Trophoblast cell (in vitro differentiated cells and primary cell): ENCODE data around the gene PPP2R5D.
"Not testable (repeated sequence)": the region's sequence is repeated elsewhere in the genome, so short reads cannot be mapped to it uniquely, and the experiment has no call there.

Experiments used
- DNase-seq, 2 donors: peaks; one replicate each; pipeline ENCODE4 v3.0.0-alpha.2; 2016
- H2AFZ ChIP-seq: 2 replicates; pipeline ENCODE4 v1.6.1; 2013; ENCODE audit warnings: low read length, moderate library complexity, mild to moderate bottlenecking; ENCODE audit not compliant: insufficient read depth, poor library complexity
- H2AK5ac ChIP-seq: 2 replicates; pipeline ENCODE4 v1.6.1; 2013; ENCODE audit warnings: mild to moderate bottlenecking, low read length
- H2BK120ac ChIP-seq: 2 replicates; pipeline ENCODE4 v1.6.1; 2013; ENCODE audit warnings: low read length, mild to moderate bottlenecking, moderate library complexity; ENCODE audit not compliant: insufficient read depth, poor library complexity
- H2BK12ac ChIP-seq: 2 replicates; pipeline ENCODE4 v1.6.1; 2013; ENCODE audit warnings: mild to moderate bottlenecking, low read length, moderate library complexity
- H2BK5ac ChIP-seq: 2 replicates; pipeline ENCODE4 v1.6.1; 2013; ENCODE audit warnings: low read length, low read depth, moderate library complexity, mild to moderate bottlenecking; ENCODE audit not compliant: poor library complexity
- H3K14ac ChIP-seq: 2 replicates; pipeline ENCODE4 v1.6.1; 2013; ENCODE audit warnings: mild to moderate bottlenecking, low read length
- H3K18ac ChIP-seq: 2 replicates; pipeline ENCODE4 v1.6.1; 2013; ENCODE audit warnings: mild to moderate bottlenecking, low read length
- H3K23ac ChIP-seq: 2 replicates; pipeline ENCODE4 v1.6.1; 2013; ENCODE audit warnings: low read length
- H3K27ac ChIP-seq: 2 replicates; pipeline ENCODE4 v1.5.1; 2013; ENCODE audit warnings: low read depth, mild to moderate bottlenecking, inconsistent platforms, low read length, moderate library complexity
- H3K27me3 ChIP-seq: 2 replicates; pipeline ENCODE4 v1.6.1; 2013; ENCODE audit warnings: inconsistent platforms, mild to moderate bottlenecking, low read length, moderate library complexity; ENCODE audit not compliant: insufficient read depth
- H3K36me3 ChIP-seq, 2 experiments: 1 replicate in 1 of 2; 2 replicates in 1 of 2; pipeline ENCODE4 v1.6.1; 2013; ENCODE audit warnings: low read length in 2 of 2, mild to moderate bottlenecking in 2 of 2, moderate library complexity in 1 of 2; ENCODE audit not compliant: insufficient read depth in 2 of 2, control insufficient read depth in 1 of 2
- H3K4ac ChIP-seq: 2 replicates; pipeline ENCODE4 v1.6.1; 2013; ENCODE audit warnings: low read depth, mild to moderate bottlenecking, low read length, moderate library complexity
- H3K4me1 ChIP-seq, 2 experiments: 1 replicate in 1 of 2; 2 replicates in 1 of 2; pipeline ENCODE4 v1.6.1; 2013; ENCODE audit warnings: low read length in 2 of 2, mild to moderate bottlenecking in 2 of 2, moderate library complexity in 1 of 2; ENCODE audit not compliant: insufficient read depth in 2 of 2, control insufficient read depth in 1 of 2
- H3K4me2 ChIP-seq: 2 replicates; pipeline ENCODE4 v1.6.1; 2013; ENCODE audit warnings: inconsistent platforms, mild to moderate bottlenecking, low read length, moderate library complexity
- H3K4me3 ChIP-seq: 2 replicates; pipeline ENCODE4 v1.5.1; 2013; ENCODE audit warnings: mild to moderate bottlenecking, low read depth, low read length, inconsistent platforms
- H3K79me1 ChIP-seq: one replicate; pipeline ENCODE4 v1.6.1; 2013; ENCODE audit warnings: low read length
- H3K79me2 ChIP-seq: 2 replicates; pipeline ENCODE4 v1.6.1; 2013; ENCODE audit warnings: low read length, mild to moderate bottlenecking; ENCODE audit not compliant: control insufficient read depth, insufficient read depth, poor library complexity
- H3K9ac ChIP-seq: 2 replicates; pipeline ENCODE4 v1.6.1; 2013; ENCODE audit warnings: mild to moderate bottlenecking, low read length
- H3K9me3 ChIP-seq: 2 replicates; pipeline ENCODE4 v1.6.1; 2013; ENCODE audit warnings: low read depth, mild to moderate bottlenecking, control low read depth, inconsistent platforms, low read length; ENCODE audit not compliant: insufficient read depth
- H4K12ac ChIP-seq: 2 replicates; pipeline ENCODE4 v1.6.1; 2013; ENCODE audit warnings: low read depth, mild to moderate bottlenecking, low read length, moderate library complexity
- H4K8ac ChIP-seq: 2 replicates; pipeline ENCODE4 v1.6.1; 2013; ENCODE audit warnings: low read depth, mild to moderate bottlenecking, low read length, moderate library complexity
- H4K91ac ChIP-seq: one replicate; pipeline ENCODE4 v1.6.1; 2013; ENCODE audit warnings: low read depth, mild to moderate bottlenecking, low read length, moderate library complexity
- WGBS: extraction: QIAGEN DNeasy Blood & Tissue Kit; methylation state at CpG from one replicate; pipeline ENCODE4 v1.1.7; 2013; ENCODE audit warnings: missing lambda C conversion rate; ENCODE audit not compliant: insufficient read length, insufficient coverage; ENCODE audit errors: extremely low coverage; 5-methylcytosine and 5-hydroxymethylcytosine counted together

The PPP2R5D gene

DNA sequence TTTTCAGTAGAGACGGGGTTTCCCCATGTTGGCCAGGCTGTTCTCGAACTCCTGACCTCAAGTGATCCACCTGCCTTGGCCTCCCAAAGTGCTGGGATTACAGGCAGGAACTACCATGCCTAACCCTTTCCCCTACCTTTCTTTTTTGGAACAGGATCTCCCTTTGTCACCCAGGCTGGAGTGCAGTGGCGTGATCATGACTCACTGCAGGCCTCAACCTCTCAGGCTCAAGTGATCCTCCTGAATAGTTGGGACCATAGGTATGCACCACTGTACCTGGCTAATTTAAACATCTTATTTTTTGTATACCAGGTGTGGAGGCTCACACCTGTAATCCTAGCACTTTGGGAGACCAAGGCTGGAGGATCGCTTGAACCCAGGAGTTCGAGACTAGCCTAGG is 43.0 kb upstream of the PPP2R5D start:
- not testable (repeated sequence) for H3K27me3 ChIP-seq, H3K79me1 ChIP-seq, H2BK12ac ChIP-seq, H3K27ac ChIP-seq, H2BK5ac ChIP-seq, DNase-seq, H3K4me1 ChIP-seq, H3K4me3 ChIP-seq, H3K14ac ChIP-seq, H2AFZ ChIP-seq, H3K4ac ChIP-seq, H3K9ac ChIP-seq, H4K8ac ChIP-seq, H3K23ac ChIP-seq, H2BK120ac ChIP-seq, H3K4me2 ChIP-seq, H3K79me2 ChIP-seq, H2AK5ac ChIP-seq, H3K18ac ChIP-seq, H3K9me3 ChIP-seq, H4K91ac ChIP-seq, H4K12ac ChIP-seq
- WGBS: no CpG with 5 or more reads among the region's 5 CpGs
- H3K36me3 ChIP-seq: peaks cover 31 to 35% of the 10 kb centered on the region in 2 experiments

DNA sequence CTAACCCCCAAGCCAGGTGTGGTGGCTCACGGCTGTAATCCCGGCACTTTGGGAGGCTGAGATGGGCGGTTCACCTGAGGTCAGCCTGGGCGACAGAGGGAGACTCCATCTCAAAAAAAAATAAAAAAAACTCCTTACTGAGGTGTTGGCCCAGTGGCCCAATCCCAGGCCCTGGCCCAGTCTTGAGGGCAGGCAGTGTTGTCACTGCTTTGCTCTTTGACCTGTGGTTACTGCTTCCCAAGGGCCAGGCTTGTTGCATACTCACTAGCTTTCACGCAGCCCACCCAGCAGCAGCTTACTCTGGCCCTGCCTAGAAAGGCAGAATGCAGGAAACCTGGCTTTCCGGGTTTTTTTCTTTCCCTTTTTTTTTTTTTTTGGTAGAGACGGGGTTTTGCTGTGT is 41.9 kb upstream of the PPP2R5D start:
- Histone ChIP-seq H2AK5ac (no peak overlapping the region), H3K79me2 (no peaks in the 10 kb centered on the region), H3K23ac (no peak overlapping the region), H3K4ac (no peak overlapping the region), H3K27ac (no peak overlapping the region), H2BK5ac (no peak overlapping the region), H3K4me2 (no peak overlapping the region), H3K9ac (no peak overlapping the region), H3K18ac (no peak overlapping the region), H3K14ac (no peak overlapping the region), H3K36me3 (peaks cover 25 to 26% of the 10 kb centered on the region in 2 experiments), H3K4me3 (no peak overlapping the region), H2BK12ac (no peak overlapping the region), H2AFZ (no peak overlapping the region), H4K12ac (no peak overlapping the region), H4K8ac (no peak overlapping the region), H3K79me1 (no peaks in the 10 kb centered on the region), H3K9me3 (no peaks in the 10 kb centered on the region), H3K4me1 (no peaks in the 10 kb centered on the region), H3K27me3 (no peaks in the 10 kb centered on the region), H4K91ac (no peak overlapping the region), H2BK120ac (no peak overlapping the region)
- no CpG with 5 or more reads among the region's 7 CpGs for WGBS
- no peak for DNase-seq

DNA sequence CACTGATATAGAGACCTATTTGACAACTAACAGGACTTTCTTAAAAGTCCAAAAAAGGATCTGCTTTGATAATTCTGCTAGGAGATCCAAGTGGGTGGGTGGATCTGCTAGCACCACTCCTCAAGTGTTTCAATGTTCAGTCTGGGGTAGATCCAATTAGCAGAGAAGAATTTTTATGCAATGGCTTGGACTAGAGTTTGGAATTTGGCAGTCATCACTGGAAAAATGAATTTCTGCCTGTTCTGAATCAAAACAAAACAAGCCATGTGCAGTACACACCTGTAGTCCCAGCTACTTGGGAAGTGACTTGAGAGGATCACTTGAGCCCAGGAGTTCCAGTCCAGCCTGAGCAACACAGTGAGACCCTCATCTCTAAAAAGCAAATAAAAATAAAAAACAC is 36.4 kb upstream of the PPP2R5D start:
- Histone ChIP-seq H3K14ac (no peak overlapping the region), H3K4me1 (no peaks in the 10 kb centered on the region)

DNA sequence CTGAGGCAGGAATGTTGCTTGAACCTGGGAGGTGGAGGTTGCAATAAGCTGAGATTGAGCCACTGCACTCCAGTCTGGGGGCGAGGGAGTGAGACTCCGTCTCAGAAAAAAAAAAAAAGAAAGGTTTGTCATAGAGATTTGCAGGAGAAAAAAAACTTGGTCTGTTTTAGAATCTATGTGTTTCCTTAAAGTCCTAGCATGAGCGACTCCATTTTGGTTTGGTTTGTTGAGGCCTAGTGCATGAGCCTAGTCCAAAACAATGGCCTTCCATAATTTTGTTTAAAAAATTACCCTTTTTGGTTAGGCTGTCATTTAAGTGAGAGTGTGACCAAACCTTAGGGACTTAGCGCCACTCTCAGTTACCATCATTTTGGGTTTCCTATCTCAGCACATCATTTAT is 32.0 kb upstream of the PPP2R5D start:
- no peak overlapping the region for H3K14ac ChIP-seq
- no peaks in the 10 kb centered on the region for H3K79me1 ChIP-seq
- no peak overlapping the region for H4K8ac ChIP-seq
- no peak overlapping the region for H3K4ac ChIP-seq
- H3K9me3 ChIP-seq: no peaks in the 10 kb centered on the region
- H2BK120ac ChIP-seq: no peak overlapping the region
- H3K27me3 ChIP-seq: no peaks in the 10 kb centered on the region
- no peaks in the 10 kb centered on the region for H3K36me3 ChIP-seq
- no CpG with 5 or more reads among the region's 4 CpGs for WGBS
- no peak overlapping the region for H2BK12ac ChIP-seq
- no peak overlapping the region for H4K12ac ChIP-seq
- no peak overlapping the region for H4K91ac ChIP-seq
- H2AK5ac ChIP-seq: no peak overlapping the region
- no peak overlapping the region for H2BK5ac ChIP-seq
- no peak overlapping the region for H2AFZ ChIP-seq
- no peak for DNase-seq
- no peak overlapping the region for H3K18ac ChIP-seq
- H3K79me2 ChIP-seq: no peaks in the 10 kb centered on the region
- H3K4me2 ChIP-seq: no peak overlapping the region
- no peaks in the 10 kb centered on the region for H3K4me1 ChIP-seq
- H3K27ac ChIP-seq: no peak overlapping the region
- no peak overlapping the region for H3K23ac ChIP-seq
- H3K4me3 ChIP-seq: no peak overlapping the region
- no peak overlapping the region for H3K9ac ChIP-seq

More for the DNA sequence above, 36.4 kb upstream of the PPP2R5D start:
- H3K27me3 ChIP-seq: no peaks in the 10 kb centered on the region
- no peak overlapping the region for H3K18ac ChIP-seq
- H2BK5ac ChIP-seq: no peak overlapping the region
- H3K9me3 ChIP-seq: no peaks in the 10 kb centered on the region
- no peak overlapping the region for H2AFZ ChIP-seq
- no peak overlapping the region for H4K12ac ChIP-seq
- no peak overlapping the region for H3K9ac ChIP-seq
- H4K8ac ChIP-seq: no peak overlapping the region
- no peaks in the 10 kb centered on the region for H3K79me1 ChIP-seq
- H3K4ac ChIP-seq: no peak overlapping the region
- no peak overlapping the region for H3K4me2 ChIP-seq
- peaks cover 0 to 1% of the 10 kb centered on the region in 2 experiments for H3K36me3 ChIP-seq
- no peak overlapping the region for H3K27ac ChIP-seq
- H2BK120ac ChIP-seq: no peak overlapping the region
- H2BK12ac ChIP-seq: no peak overlapping the region
- DNase-seq: no peak
- H3K23ac ChIP-seq: no peak overlapping the region
- H3K4me3 ChIP-seq: no peak overlapping the region
- H4K91ac ChIP-seq: no peak overlapping the region
- no peak overlapping the region for H2AK5ac ChIP-seq
- H3K79me2 ChIP-seq: no peaks in the 10 kb centered on the region
